Stimulated activated CD4-positive, alpha-beta T cell treated with anti-CD3 and anti-CD28 coated beads, Interleukin-12 subunit alpha, Interleukin-12 subunit beta, amount 100 ng/mL, for 48 hours (primary cell): Measurements from ENCODE around the gene MMD.

Source experiments
- DNase-seq, 3 donors: peaks; one replicate each; pipeline ENCODE4 v3.0.0-alpha.2; 2020; ENCODE audit warnings: low read depth in 2 of 3, low spot score in 1 of 3

Gene MMD

GRCh38 chr17:55354010-55354409, 67.6 kb downstream of the MMD start:
- DNase-seq, result no peak

DNA sequence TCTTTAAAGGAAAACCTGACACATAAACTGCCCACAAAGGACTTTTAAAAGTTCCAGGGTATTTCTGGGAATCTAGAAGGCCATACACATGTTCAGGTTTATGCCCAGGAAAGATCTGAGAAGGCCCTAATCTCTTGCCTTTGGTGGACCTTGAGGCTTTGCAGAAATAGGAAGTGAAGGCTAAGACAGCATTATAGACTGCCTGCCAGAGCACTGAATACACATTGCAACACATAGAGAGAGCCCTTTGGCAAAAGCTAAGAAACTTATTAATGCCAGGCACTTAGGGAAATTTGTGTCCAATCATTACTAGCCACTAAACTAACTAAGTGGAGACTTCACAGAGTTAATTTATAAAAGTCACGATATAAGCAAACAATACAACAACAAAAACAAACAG, 70.4 kb downstream of the MMD start:
- DNase-seq, result no peak

DNA sequence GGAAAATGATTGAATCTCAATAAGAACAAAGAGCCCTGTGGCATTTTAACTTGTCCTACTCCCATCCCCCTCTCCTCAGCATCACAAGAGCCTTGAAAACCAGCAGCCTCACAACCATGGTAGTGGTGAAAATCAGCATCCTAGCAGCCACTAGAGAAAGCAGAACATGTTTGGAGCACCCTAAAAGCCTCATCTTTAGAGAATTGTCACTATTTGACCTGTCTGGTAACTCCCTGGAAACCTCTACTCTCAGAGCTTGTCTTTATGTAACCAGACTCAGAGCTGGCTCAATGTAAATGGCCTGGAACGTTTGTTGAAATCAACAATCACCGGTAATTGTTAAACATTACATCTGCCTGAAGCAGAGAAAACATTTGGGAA, 70.8 kb downstream of the MMD start:
- no peak for DNase-seq

DNA sequence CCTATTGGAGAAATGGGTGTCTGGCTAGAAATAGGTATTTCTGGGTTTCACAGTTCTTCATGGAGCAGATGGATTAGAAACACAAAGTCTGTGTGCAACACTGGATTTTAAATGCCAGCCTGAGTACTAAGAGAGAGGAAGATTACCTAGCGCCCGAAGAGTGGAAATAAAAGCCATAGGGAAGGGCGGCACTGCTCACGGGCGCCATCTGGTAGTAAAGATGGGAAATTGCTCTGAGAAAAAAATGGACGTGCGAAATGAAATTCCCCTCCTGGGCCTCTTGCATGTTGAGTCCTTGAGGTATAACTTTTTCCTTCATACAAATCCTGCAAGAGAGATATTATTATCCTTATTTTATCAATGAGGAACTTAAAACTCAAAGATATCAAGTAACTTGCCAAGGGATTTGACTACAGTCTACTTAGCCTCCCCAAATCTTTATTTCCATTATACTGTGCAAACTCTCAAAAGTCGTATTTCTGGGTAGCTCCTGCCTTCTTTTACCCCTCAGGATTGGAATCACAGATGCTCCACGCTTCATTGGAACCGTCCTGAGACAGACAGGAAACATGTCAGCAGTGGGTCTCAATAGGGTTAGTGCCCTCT, 72.8 kb downstream of the MMD start:
- peak; percentile 6 to 29 (median 28) for DNase-seq

GRCh38 chr17:55347341-55347740, 74.3 kb downstream of the MMD start:
- no peak for DNase-seq

DNA sequence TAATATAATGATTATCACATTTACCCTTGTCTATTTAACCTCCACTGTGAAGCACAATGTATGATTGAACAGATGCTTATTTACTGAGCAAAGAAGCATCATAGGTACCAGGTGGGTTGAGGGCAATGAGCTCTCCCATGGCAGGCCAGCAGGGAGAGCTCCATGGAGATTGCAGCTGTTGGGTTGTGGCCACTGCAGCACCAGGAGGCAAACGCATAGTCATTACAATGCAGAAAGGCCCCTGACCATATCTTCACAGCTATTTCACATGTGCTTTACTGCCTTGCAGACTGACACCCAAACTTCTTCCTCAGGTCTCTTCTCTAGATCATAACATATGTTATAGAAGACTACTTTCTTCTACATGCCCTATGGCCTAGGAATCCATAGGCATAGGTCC, 75.0 kb downstream of the MMD start:
- DNase-seq, result no peak

DNA sequence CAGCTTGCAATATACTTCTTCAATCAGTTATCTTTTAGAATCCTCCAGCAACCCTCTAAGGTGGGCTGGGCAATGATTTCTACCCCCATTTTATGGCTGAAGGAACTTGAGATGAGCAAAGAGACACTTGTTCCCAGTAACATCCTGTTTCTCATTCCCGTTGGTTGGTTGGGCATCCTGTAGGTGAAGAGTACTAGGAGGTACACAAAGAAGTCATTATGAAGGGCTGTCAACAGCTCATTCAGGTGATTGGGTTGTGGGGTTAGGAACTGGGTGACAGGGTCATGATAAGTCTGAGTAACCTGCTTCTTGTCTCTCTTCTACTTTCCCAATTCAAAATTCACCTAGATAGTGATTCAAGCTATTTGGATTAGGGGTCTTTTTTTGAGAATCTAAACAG, 76.5 kb downstream of the MMD start:
- no peak for DNase-seq

DNA sequence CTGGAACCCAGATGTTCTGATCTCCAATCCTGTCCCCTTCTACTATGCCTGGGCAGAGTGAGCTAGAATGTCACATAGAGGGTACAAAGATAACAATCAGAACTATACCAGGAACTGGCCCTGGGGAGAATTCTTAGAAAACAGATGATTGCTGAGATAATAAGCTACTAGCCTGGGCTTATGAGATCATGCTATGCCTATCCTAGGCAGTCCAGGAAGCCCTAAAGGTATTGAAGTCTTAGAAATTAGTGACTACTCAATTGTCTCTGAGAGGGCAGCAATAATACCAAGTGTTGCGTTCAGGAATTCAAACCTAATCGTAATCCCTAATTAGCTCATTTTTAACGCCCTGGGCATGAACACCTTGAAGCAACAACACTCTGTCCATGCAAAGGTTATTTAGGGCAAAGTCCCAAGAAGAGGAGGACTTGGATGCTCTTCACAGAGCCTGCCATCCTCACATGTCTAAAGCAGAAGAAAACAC, 77.1 kb downstream of the MMD start:
- peak in 1 of 3 donors; percentile 13 for DNase-seq

DNA sequence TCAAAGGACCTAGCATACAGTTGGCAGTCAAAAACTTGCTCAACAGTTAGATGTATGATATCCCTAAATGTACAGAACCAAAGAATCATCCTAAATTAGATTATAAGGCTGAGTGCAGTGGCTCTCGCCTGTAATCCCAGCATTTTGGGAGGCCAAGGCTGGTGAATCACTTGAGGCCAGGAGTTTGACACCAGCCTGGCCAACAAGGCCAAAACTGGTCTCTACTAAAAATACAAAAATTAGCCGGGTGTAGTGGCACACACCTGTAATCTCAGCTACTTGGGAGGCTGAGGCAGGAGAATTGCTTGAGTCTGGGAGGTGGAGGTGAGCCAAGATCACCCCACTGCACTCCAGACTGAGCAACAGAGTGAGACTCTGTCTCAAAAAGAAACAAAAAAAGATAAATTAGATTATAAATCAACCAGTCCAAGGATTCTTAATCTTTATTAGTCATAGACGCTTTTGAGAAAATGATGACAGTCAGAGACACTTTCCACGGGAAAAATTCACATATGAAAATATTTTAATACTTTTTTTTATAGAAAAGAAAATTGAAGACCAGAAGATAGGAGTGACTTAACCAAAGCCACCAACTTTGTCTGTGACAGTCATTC, 77.6 kb downstream of the MMD start:
- DNase-seq, result no peak

- DNase-seq, result no peak
These were observed 78.6 kb downstream of the MMD start for GRCh38 chr17:55342800-55343585.
